Spleen (tissue), 11 donors: Measurements from ENCODE around the gene AKR1D1. TPM values are rescaled to one million over a fixed set of nuclear protein-coding genes. Genes with fewer than 3 reads are reported as not detected.
A peak's percentile ranks its signal among the peaks of the same experiment; 100 is the strongest.

Source experiments
- DNase-seq: peaks from one replicate; pipeline ENCODE4 v3.0.0-alpha.2; 2020
- H3K27ac ChIP-seq, 8 donors: fragments of 200-600 bp; sonication (generic) in 7 of 8; 1 replicate in 4 of 8; 2 replicates in 4 of 8; pipeline versions ENCODE4 v1.5.0 to v1.8.0; 2016 to 2021; ENCODE audit warnings: inconsistent platforms in 4 of 8, mild to moderate bottlenecking in 4 of 8, moderate library complexity in 1 of 8
- H3K27me3 ChIP-seq, 7 donors: fragments of 200-600 bp; sonication (generic) in 6 of 7; replicated peaks in 1 of 7; 1 replicate in 4 of 7; 2 replicates in 3 of 7; pipeline versions ENCODE4 v1.5.0 to v1.8.0; 2016 to 2021; ENCODE audit warnings: inconsistent platforms in 3 of 7, mild to moderate bottlenecking in 1 of 7
- H3K36me3 ChIP-seq, 6 donors: fragments of 200-600 bp; sonication (generic) in 5 of 6; 1 replicate in 4 of 6; 2 replicates in 2 of 6; pipeline versions ENCODE4 v1.5.0 to v1.8.0; 2016 to 2021; ENCODE audit warnings: inconsistent platforms in 2 of 6
- H3K4me1 ChIP-seq, 6 donors: fragments of 200-600 bp; sonication (generic) in 5 of 6; 1 replicate in 3 of 6; 2 replicates in 3 of 6; pipeline versions ENCODE4 v1.5.0 to v1.8.0; 2016 to 2021; ENCODE audit warnings: inconsistent platforms in 3 of 6
- H3K4me3 ChIP-seq, 8 donors: fragments of 200-600 bp; sonication (generic) in 7 of 8; 1 replicate in 4 of 8; 2 replicates in 4 of 8; pipeline versions ENCODE4 v1.5.0 to v1.8.0; 2016 to 2021; ENCODE audit warnings: inconsistent platforms in 4 of 8, mild to moderate bottlenecking in 4 of 8, moderate library complexity in 2 of 8
- H3K9me3 ChIP-seq, 8 donors: fragments of 200-600 bp; sonication (generic) in 7 of 8; 1 replicate in 4 of 8; 2 replicates in 4 of 8; pipeline versions ENCODE4 v1.5.0 to v1.8.0; 2016 to 2021; ENCODE audit warnings: inconsistent platforms in 4 of 8
- CTCF ChIP-seq, 11 experiments: fragments of 200-600 bp in 7 of 11; fragments of 450-650 bp in 4 of 11; sonication (generic) in 4 of 11; IDR thresholded peaks in 8 of 11; conservative IDR thresholded peaks in 3 of 11; 1 replicate in 7 of 11; 2 replicates in 4 of 11; pipeline versions ENCODE4 v1.4.0 to v1.8.0; 2016 to 2021; ENCODE audit warnings: antibody characterized with exemption in 11 of 11, inconsistent platforms in 4 of 11, mild to moderate bottlenecking in 1 of 11
- POLR2A ChIP-seq, 3 donors: fragments of 450-650 bp; IDR thresholded peaks; one replicate each; pipeline ENCODE4 v1.5.1; 2017; ENCODE audit warnings: antibody characterized with exemption in 3 of 3, mild to moderate bottlenecking in 1 of 3
- POLR2AphosphoS5 ChIP-seq, 3 donors: sonication (generic); formaldehyde crosslinking; IDR thresholded peaks; one replicate each; pipeline ENCODE4 v1.5.1; 2017; ENCODE audit warnings: antibody characterized with exemption in 3 of 3
- WGBS, 5 donors: extraction: QIAGEN DNeasy Blood & Tissue Kit in 3 of 5; methylation state at CpG; one replicate each; pipeline versions ENCODE4 v1.1.5 to v1.1.7; 2013 to 2018; 5-methylcytosine and 5-hydroxymethylcytosine counted together
- intact Hi-C: fragments of 100-400 bp; cut with DNase I; formaldehyde crosslinking; loops from one replicate; pipeline ENCODE4 v1.15.0; 2023; ENCODE audit warnings: low total_unique reads
- polyA plus RNA-seq, 3 donors: library from polyadenylated mRNA; stranded (reverse); fragments of 200-250 nt; gene quantifications; one replicate each; pipeline ENCODE4 v1.2.1, GENCODE V29; 2013
- total RNA-seq, 7 donors: library from RNA; depleted of rRNA in 3 of 7; stranded (reverse); fragments of >200 nt in 3 of 7; fragmentation: NEBNext Ultra II Directional in 4 of 7; extraction: Animal tissue kit (Norgen Biotek cat#: 25700) in 4 of 7; gene quantifications; one replicate each; pipeline versions ENCODE4 v1.1.0 to v1.2.1, GENCODE V29; 2016 to 2021
- donor health status: healthy with polysubstance abuse.
- donor health status: DM: no; HTN: no; CAD: no; lungs with moderate emphysema.
- donor health status: DM: no; HTN: no; CAD: no.
- donor health status: Bipolar disorder and iron deficiency.
- donor health status: healthy.
- donor health status: DM: no; HTN: no; CAD: no.
- donor health status: DM: yes; HTN: yes; CAD: no.

The AKR1D1 gene
- total and polyA plus RNA-seq, 10 donors, result 0.39 TPM; not detected in 9

- WGBS, 5 donors, result 76 to 80% (median 77%) methylated on average over 2 of the region's 2 CpGs
- Histone ChIP-seq H3K27me3 (no peaks in the 10 kb centered on the region), H3K9me3 (peaks cover 0 to 18% (median 6%) of the 10 kb centered on the region in 8 donors), H3K4me1 (peaks cover 0 to 13% (median 2%) of the 10 kb centered on the region in 6 donors), H3K36me3 (no peaks in the 10 kb centered on the region), H3K27ac (no peak overlapping the region), H3K4me3 (no peak overlapping the region)
- intact Hi-C loops, result no loop called here
- TF ChIP-seq POLR2A (IDR thresholded peaks at IDR 0.05), result no peak
- TF ChIP-seq CTCF (IDR thresholded peaks at IDR 0.05 in 8 of 11, conservative IDR thresholded peaks at IDR 0.05 in 3 of 11), result no peak
- no peak for TF ChIP-seq POLR2AphosphoS5 (IDR thresholded peaks at IDR 0.05)
- DNase-seq, result no peak
Measured at GRCh38 chr7:138070908-138071307, 5.4 kb upstream of the AKR1D1 start.

- Histone ChIP-seq H3K9me3 (peaks cover 0 to 22% (median 12%) of the 10 kb centered on the region in 8 donors), H3K27ac (no peak overlapping the region), H3K4me3 (no peak overlapping the region), H3K36me3 (no peaks in the 10 kb centered on the region), H3K27me3 (no peaks in the 10 kb centered on the region), H3K4me1 (peaks cover 0 to 13% (median 2%) of the 10 kb centered on the region in 6 donors)
- DNase-seq, result no peak
- WGBS, 5 donors, result 67 to 95% (median 89%) methylated on average over 2 of the region's 2 CpGs
- no peak for TF ChIP-seq CTCF (IDR thresholded peaks at IDR 0.05 in 8 of 11, conservative IDR thresholded peaks at IDR 0.05 in 3 of 11)
- TF ChIP-seq POLR2A (IDR thresholded peaks at IDR 0.05), result no peak
- TF ChIP-seq POLR2AphosphoS5 (IDR thresholded peaks at IDR 0.05), result no peak
- intact Hi-C loops, result no loop called here
Measured at GRCh38 chr7:138072726-138073125, 3.5 kb upstream of the AKR1D1 start.

- no peak for DNase-seq
- Histone ChIP-seq H3K27ac (no peak overlapping the region), H3K27me3 (no peaks in the 10 kb centered on the region), H3K9me3 (peaks cover 0 to 22% (median 12%) of the 10 kb centered on the region in 8 donors), H3K4me1 (peaks cover 0 to 13% (median 2%) of the 10 kb centered on the region in 6 donors), H3K36me3 (no peaks in the 10 kb centered on the region), H3K4me3 (no peak overlapping the region)
- 81 to 96% (median 85%) methylated on average over 2 of the region's 2 CpGs for WGBS, 5 donors
- TF ChIP-seq CTCF (IDR thresholded peaks at IDR 0.05 in 8 of 11, conservative IDR thresholded peaks at IDR 0.05 in 3 of 11), result no peak
- TF ChIP-seq POLR2A (IDR thresholded peaks at IDR 0.05), result no peak
- TF ChIP-seq POLR2AphosphoS5 (IDR thresholded peaks at IDR 0.05), result no peak
- intact Hi-C loops, result no loop called here
Measured at GRCh38 chr7:138074121-138074520, 2.1 kb upstream of the AKR1D1 start.

- no peaks in the 10 kb centered on the region for H3K27me3 ChIP-seq
- 39 to 47% (median 42%) methylated on average over 1 of the region's 1 CpG for WGBS, 5 donors
- TF ChIP-seq POLR2AphosphoS5 (IDR thresholded peaks at IDR 0.05), result no peak
- no peak for TF ChIP-seq CTCF (IDR thresholded peaks at IDR 0.05 in 8 of 11, conservative IDR thresholded peaks at IDR 0.05 in 3 of 11)
- TF ChIP-seq POLR2A (IDR thresholded peaks at IDR 0.05), result no peak
- intact Hi-C loops, result no loop called here
- H3K4me3 ChIP-seq, result no peak overlapping the region
- no peaks in the 10 kb centered on the region for H3K36me3 ChIP-seq
- DNase-seq, result no peak
- peaks cover 0 to 13% (median 2%) of the 10 kb centered on the region in 6 donors for H3K4me1 ChIP-seq
- H3K9me3 ChIP-seq, result peaks cover 0 to 22% (median 12%) of the 10 kb centered on the region in 8 donors
- H3K27ac ChIP-seq, result peak overlapping the region in 1 of 8 donors; percentile 45
Measured at GRCh38 chr7:138074540-138074939, 1.7 kb upstream of the AKR1D1 start.
